ENCODE measurements around the gene TMEM218.
A peak's percentile ranks its signal among the peaks of the same experiment; 100 is the strongest.

TMEM218 gene

GRCh38 chr11:125069008-125069407, 42.4 kb downstream of the TMEM218 start:
- Histone ChIP-seq H3K36me3 (ENCODE audit: control insufficient read depth, insufficient read depth, low read length) (no peaks in the 10 kb centered on the region), H3K4me3 (replicated peaks; ENCODE audit: low read depth, low read length) (no peak overlapping the region), H3K27me3 (replicated peaks; ENCODE audit: control insufficient read depth, insufficient read depth, low read length) (no peaks in the 10 kb centered on the region)
- TF ChIP-seq, protein P1, sequence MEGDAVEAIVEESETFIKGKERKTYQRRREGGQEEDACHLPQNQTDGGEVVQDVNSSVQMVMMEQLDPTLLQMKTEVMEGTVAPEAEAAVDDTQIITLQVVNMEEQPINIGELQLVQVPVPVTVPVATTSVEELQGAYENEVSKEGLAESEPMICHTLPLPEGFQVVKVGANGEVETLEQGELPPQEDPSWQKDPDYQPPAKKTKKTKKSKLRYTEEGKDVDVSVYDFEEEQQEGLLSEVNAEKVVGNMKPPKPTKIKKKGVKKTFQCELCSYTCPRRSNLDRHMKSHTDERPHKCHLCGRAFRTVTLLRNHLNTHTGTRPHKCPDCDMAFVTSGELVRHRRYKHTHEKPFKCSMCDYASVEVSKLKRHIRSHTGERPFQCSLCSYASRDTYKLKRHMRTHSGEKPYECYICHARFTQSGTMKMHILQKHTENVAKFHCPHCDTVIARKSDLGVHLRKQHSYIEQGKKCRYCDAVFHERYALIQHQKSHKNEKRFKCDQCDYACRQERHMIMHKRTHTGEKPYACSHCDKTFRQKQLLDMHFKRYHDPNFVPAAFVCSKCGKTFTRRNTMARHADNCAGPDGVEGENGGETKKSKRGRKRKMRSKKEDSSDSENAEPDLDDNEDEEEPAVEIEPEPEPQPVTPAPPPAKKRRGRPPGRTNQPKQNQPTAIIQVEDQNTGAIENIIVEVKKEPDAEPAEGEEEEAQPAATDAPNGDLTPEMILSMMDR (IDR thresholded peaks at IDR 0.05; ENCODE audit: insufficient read depth, low read length, poor library complexity, severe bottlenecking): no peak
- DNase-seq (ENCODE audit: extremely low read depth, insufficient read length): no peak

DNA sequence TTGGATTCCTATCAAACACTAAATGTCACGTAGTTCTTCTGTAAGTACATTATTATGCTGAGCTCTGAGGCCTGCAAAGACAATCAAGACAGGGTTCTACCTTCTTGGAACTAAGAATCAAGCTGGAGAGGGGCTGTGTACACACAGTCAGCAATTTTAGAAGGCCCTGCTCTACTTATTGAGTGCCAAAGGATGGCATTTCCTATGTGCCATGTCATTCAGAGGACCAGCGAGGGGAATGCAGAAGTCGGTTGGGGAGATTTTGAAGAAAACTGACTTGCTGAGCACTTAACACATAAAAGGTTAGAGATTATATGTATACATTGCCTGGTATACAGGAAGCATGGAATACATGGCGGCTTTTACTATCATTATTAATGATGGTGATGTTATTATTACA, 43.1 kb downstream of the TMEM218 start:
- DNase-seq (ENCODE audit: extremely low read depth, insufficient read length): no peak
- Histone ChIP-seq H3K27me3 (replicated peaks; ENCODE audit: control insufficient read depth, insufficient read depth, low read length) (no peaks in the 10 kb centered on the region), H3K36me3 (ENCODE audit: control insufficient read depth, insufficient read depth, low read length) (no peaks in the 10 kb centered on the region), H3K4me3 (replicated peaks; ENCODE audit: low read depth, low read length) (no peak overlapping the region)
- TF ChIP-seq, protein P1 (IDR thresholded peaks at IDR 0.05; ENCODE audit: insufficient read depth, low read length, poor library complexity, severe bottlenecking): no peak

- Histone ChIP-seq H3K4me3 (replicated peaks; ENCODE audit: low read depth, low read length) (peak overlapping the region; percentile 66), H3K27me3 (replicated peaks; ENCODE audit: control insufficient read depth, insufficient read depth, low read length) (no peaks in the 10 kb centered on the region), H3K36me3 (ENCODE audit: control insufficient read depth, insufficient read depth, low read length) (no peaks in the 10 kb centered on the region)
- no peak for DNase-seq (ENCODE audit: extremely low read depth, insufficient read length)
- TF ChIP-seq, protein P1 (IDR thresholded peaks at IDR 0.05; ENCODE audit: insufficient read depth, low read length, poor library complexity, severe bottlenecking): no peak
Observed at GRCh38 chr11:125064070-125064469, 47.4 kb downstream of the TMEM218 start.

DNA sequence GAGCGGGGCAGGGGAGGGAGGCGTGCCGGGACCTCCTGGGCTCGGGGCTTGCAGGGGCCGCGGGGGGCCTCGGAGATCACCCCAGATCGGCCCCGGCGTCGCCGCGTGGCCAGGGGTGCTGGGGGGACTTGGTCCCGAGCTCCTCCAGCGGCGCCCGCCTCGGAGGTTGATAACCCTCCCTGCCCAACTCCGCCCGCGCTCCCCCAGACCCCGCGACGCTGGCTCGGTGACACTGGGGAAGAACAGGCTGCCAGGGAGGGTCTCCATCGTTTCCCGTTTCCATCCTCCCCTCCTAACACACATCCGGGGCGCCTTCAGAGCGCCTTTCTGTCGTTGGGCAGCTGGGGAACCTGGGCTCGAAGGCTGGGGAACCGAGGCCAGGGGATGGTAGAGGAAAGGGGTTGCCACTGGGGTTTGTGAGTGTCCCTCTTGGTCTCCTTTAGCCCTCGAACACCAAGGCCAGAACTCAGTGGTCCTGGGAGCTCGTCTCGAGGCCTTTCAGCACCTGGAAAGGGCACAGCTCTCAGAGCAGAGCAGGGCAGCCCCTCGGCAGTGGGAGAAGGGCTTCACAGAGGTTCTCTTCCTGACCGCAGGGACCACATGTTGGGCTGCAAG, 47.9 kb downstream of the TMEM218 start:
- TF ChIP-seq, protein P1 (IDR thresholded peaks at IDR 0.05; ENCODE audit: insufficient read depth, low read length, poor library complexity, severe bottlenecking): no peak
- Histone ChIP-seq H3K36me3 (ENCODE audit: control insufficient read depth, insufficient read depth, low read length) (no peaks in the 10 kb centered on the region), H3K4me3 (replicated peaks; ENCODE audit: low read depth, low read length) (peak overlapping the region; percentile 66), H3K27me3 (replicated peaks; ENCODE audit: control insufficient read depth, insufficient read depth, low read length) (no peaks in the 10 kb centered on the region)
- no peak for DNase-seq (ENCODE audit: extremely low read depth, insufficient read length)

- peak within 1 kb of the TSS; percentile 66 for H3K4me3 ChIP-seq (replicated peaks; ENCODE audit: low read depth, low read length)
- H3K36me3 ChIP-seq (ENCODE audit: control insufficient read depth, insufficient read depth, low read length): no peaks in the 10 kb centered on the region
- DNase-seq (ENCODE audit: extremely low read depth, insufficient read length): peak; percentile 85
- H3K27me3 ChIP-seq (replicated peaks; ENCODE audit: control insufficient read depth, insufficient read depth, low read length): no peaks in the 10 kb centered on the region
- TF ChIP-seq, protein P1 (IDR thresholded peaks at IDR 0.05; ENCODE audit: insufficient read depth, low read length, poor library complexity, severe bottlenecking): no peak
Observed at GRCh38 chr11:125062931-125063428, 48.4 kb downstream of the TMEM218 start, which contains the start of gene SLC37A2. TSS of gene SLC37A2 (plus strand) at chr11:125063305. CDS start at chr11:125063368, 63 bp downstream.

All from GM06990 (cell line).